WI38 (cell line): ENCODE results near the gene MMP25.

Experiments
- H3K4me3 ChIP-seq: 2 replicates; pipeline ENCODE4 v1.5.1; 2011; ENCODE audit warnings: low read depth, mild to moderate bottlenecking, control low read depth, low read length
- TF ChIP-seq, protein P1 (sequence below): IDR thresholded peaks from 2 replicates; pipeline ENCODE4 v1.5.1; 2012; ENCODE audit warnings: low read depth, mild to moderate bottlenecking, control low read depth, low read length

The MMP25 gene, protein sequence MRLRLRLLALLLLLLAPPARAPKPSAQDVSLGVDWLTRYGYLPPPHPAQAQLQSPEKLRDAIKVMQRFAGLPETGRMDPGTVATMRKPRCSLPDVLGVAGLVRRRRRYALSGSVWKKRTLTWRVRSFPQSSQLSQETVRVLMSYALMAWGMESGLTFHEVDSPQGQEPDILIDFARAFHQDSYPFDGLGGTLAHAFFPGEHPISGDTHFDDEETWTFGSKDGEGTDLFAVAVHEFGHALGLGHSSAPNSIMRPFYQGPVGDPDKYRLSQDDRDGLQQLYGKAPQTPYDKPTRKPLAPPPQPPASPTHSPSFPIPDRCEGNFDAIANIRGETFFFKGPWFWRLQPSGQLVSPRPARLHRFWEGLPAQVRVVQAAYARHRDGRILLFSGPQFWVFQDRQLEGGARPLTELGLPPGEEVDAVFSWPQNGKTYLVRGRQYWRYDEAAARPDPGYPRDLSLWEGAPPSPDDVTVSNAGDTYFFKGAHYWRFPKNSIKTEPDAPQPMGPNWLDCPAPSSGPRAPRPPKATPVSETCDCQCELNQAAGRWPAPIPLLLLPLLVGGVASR

DNA sequence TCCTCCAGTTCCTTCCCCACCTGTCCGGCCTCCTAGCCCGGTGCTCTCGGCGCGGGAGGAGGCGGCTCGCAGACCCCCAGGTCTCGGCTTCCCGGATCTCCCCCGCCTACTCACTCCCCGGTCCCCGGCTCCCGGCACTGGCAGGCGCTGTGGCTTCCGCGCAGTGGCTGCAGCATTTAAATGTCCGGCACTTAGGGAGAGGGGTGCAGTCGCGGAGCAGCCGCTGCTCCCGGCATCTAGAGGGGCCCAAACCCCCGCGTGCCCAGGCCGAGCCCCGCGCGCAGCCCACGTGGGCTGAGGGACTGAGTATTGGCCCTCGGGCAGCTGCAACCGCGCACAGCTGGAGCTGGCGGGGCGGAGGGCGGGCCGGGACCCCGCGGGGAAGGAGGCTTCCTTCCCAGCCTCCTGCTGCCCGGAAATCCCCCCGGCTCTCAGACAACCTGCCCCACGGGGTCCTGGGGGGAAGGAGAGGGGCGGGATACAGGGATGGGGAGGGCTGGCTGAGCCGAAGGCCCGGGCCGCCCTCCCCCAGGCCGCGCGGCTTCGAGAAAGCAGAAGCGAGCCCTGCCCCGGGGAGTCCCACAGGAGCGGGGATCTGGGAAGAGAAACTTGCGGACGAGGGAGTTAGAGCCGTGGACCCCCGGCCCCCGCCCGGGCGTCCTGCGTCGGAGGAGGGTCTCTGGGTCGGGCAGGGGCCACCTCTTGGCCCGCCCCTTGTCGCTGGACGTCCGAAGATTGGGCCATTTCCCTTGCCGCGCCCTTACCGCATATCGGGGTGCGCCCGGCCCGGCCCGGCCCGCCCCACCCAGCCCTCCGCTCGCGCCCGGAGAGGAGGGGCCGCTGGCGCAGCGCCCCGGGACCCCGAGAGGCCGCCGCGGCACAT lies at the start of gene MMP25:
TSS of gene MMP25 (plus strand) at position 804 of the 883 bp plus-strand sequence. CDS start 357 bp downstream, outside the sequence.
- TF ChIP-seq, protein P1, sequence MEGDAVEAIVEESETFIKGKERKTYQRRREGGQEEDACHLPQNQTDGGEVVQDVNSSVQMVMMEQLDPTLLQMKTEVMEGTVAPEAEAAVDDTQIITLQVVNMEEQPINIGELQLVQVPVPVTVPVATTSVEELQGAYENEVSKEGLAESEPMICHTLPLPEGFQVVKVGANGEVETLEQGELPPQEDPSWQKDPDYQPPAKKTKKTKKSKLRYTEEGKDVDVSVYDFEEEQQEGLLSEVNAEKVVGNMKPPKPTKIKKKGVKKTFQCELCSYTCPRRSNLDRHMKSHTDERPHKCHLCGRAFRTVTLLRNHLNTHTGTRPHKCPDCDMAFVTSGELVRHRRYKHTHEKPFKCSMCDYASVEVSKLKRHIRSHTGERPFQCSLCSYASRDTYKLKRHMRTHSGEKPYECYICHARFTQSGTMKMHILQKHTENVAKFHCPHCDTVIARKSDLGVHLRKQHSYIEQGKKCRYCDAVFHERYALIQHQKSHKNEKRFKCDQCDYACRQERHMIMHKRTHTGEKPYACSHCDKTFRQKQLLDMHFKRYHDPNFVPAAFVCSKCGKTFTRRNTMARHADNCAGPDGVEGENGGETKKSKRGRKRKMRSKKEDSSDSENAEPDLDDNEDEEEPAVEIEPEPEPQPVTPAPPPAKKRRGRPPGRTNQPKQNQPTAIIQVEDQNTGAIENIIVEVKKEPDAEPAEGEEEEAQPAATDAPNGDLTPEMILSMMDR = no peak
- H3K4me3 ChIP-seq = peak within 1 kb of the TSS; percentile 46

DNA sequence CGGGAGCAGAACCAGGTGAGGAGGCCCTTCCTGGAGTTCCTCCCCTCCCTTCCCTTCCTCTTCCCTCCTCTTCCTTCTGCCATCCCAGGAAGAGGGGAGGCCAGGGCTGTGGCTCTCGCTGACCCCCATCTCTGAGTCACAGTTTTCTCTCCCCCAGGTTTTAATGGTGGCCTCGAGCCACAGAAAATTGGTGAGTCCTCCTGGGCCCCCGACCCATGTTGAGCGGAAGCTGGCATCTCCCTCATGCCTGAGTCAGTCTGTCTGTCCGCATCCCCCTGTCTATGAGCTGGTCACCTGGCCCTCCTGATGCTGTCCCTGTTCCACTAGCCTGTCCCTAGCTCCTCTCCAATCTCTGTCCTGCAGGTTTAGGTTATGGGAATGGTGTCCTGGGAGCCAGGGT lies 46.4 kb upstream of the MMP25 start:
- TF ChIP-seq, protein P1 = no peak

GRCh38 chr16:3000540-3000939 lies 45.8 kb upstream of the MMP25 start:
- TF ChIP-seq, protein P1 = no peak

More for the DNA sequence above, 46.4 kb upstream of the MMP25 start:
- H3K4me3 ChIP-seq = no peak overlapping the region

GRCh38 chr16:3001316-3001715 lies 45.0 kb upstream of the MMP25 start:
- H3K4me3 ChIP-seq = no peak overlapping the region
- TF ChIP-seq, protein P1 = no peak

More at GRCh38 chr16:3000540-3000939, 45.8 kb upstream of the MMP25 start:
- no peak overlapping the region for H3K4me3 ChIP-seq

DNA sequence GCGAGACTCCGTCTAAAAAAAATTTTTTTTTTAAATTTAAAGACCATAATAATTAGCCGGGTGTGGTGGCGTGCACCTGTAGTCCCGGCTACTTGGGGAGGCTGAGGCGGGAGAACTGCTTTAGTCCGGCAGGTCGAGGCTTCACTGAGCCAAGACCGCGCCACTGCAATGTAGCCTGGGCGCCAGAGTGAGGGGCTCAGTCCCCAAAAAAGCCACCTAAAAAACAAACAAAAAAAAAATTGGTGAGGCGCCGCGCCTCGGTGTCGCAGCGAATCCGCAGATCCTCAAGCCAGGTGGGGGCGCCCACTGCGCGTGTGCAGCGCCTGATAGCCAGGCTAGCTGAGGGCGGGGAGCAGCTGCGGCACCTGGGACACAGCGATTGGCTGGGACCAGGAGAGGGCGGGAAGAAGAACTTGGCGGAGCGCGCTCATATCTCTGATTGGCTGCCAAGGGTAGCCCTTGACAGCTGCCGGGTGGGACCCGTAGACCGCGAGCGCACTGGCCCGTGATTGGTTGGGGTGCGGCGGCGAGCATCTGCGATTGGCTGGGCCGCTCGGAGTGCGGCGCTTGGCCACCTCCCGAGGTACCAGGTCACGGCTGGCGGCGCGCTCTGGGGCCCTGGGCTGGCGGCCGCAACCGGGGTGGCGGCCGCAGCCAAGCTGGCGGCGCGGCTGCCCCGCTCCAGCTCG lies 42.6 kb upstream of the MMP25 start:
- TF ChIP-seq, protein P1 = 0 out of 2 replicates have a peak, but pooled peaks have one; percentile 11
- no peak overlapping the region for H3K4me3 ChIP-seq

- TF ChIP-seq, protein P1 = no peak
- H3K4me3 ChIP-seq = no peak overlapping the region
These were observed 42.0 kb upstream of the MMP25 start for GRCh38 chr16:3004319-3004718.
